Neuronal stem cell (in vitro differentiated cells): ENCODE results near the gene CCDC184.
"Not testable (repeated sequence)": the region's sequence is repeated elsewhere in the genome, so short reads cannot be mapped to it uniquely, and the experiment has no call there.

ENCODE experiments used
- DNase-seq: peaks from one replicate; pipeline ENCODE4 v3.0.0-alpha.2; 2013; ENCODE audit warnings: low spot score
- H2AFZ ChIP-seq: one replicate; pipeline ENCODE4 v1.6.1; 2013; ENCODE audit warnings: mild to moderate bottlenecking, low read length, inconsistent platforms
- H2AK5ac ChIP-seq: 2 replicates; pipeline ENCODE4 v1.6.1; 2013; ENCODE audit warnings: low read depth, mild to moderate bottlenecking, inconsistent platforms, low read length, moderate library complexity, mixed read lengths
- H2BK120ac ChIP-seq: 2 replicates; pipeline ENCODE4 v1.6.1; 2013; ENCODE audit warnings: low read depth, mild to moderate bottlenecking, inconsistent platforms, low read length, moderate library complexity, mixed read lengths
- H2BK12ac ChIP-seq: one replicate; pipeline ENCODE4 v1.6.1; 2013; ENCODE audit warnings: low read length, inconsistent platforms
- H2BK15ac ChIP-seq: 2 replicates; pipeline ENCODE4 v1.6.1; 2013; ENCODE audit warnings: mild to moderate bottlenecking, low read length, inconsistent platforms, mixed read lengths
- H2BK5ac ChIP-seq: one replicate; pipeline ENCODE4 v1.6.1; 2013; ENCODE audit warnings: inconsistent platforms, mild to moderate bottlenecking, low read length, moderate library complexity
- H3K14ac ChIP-seq: one replicate; pipeline ENCODE4 v1.6.1; 2013; ENCODE audit warnings: low read length, inconsistent platforms
- H3K18ac ChIP-seq: 2 replicates; pipeline ENCODE4 v1.6.1; 2013; ENCODE audit warnings: low read length, inconsistent platforms
- H3K23ac ChIP-seq: 2 replicates; pipeline ENCODE4 v1.6.1; 2013; ENCODE audit warnings: low read depth, mild to moderate bottlenecking, mixed read lengths, low read length, inconsistent platforms; ENCODE audit not compliant: poor library complexity
- H3K27ac ChIP-seq: replicated peaks from 3 replicates; pipeline ENCODE4 v1.5.1; 2013; ENCODE audit warnings: low read length, inconsistent platforms
- H3K27me3 ChIP-seq, 3 experiments: 2 replicates each; pipeline ENCODE4 v1.6.1; 2013; ENCODE audit warnings: low read length in 3 of 3, mild to moderate bottlenecking in 2 of 3, inconsistent platforms in 1 of 3, low read depth in 1 of 3, mixed read lengths in 1 of 3, moderate library complexity in 1 of 3; ENCODE audit not compliant: control insufficient read depth in 3 of 3, insufficient read depth in 3 of 3
- H3K36me3 ChIP-seq, 2 donors: replicated peaks in 1 of 2; 2 replicates each; pipeline ENCODE4 v1.6.1; 2013; ENCODE audit warnings: low read length in 2 of 2; ENCODE audit not compliant: control insufficient read depth in 2 of 2, insufficient read depth in 2 of 2
- H3K4ac ChIP-seq: 2 replicates; pipeline ENCODE4 v1.6.1; 2013; ENCODE audit warnings: inconsistent platforms, mild to moderate bottlenecking, low read length, moderate library complexity
- H3K4me1 ChIP-seq, 2 donors: 1 replicate in 1 of 2; 2 replicates in 1 of 2; pipeline ENCODE4 v1.6.1; 2013; ENCODE audit warnings: low read length in 2 of 2, low read depth in 1 of 2; ENCODE audit not compliant: control insufficient read depth in 2 of 2, insufficient read depth in 1 of 2
- H3K4me2 ChIP-seq: one replicate; pipeline ENCODE4 v1.6.1; 2013; ENCODE audit warnings: mild to moderate bottlenecking, low read length, inconsistent platforms; ENCODE audit not compliant: insufficient read depth, poor library complexity, severe bottlenecking
- H3K4me3 ChIP-seq, 2 donors: 2 replicates each; pipeline ENCODE4 v1.5.1; 2013; ENCODE audit warnings: low read length in 2 of 2, mild to moderate bottlenecking in 2 of 2, inconsistent platforms in 1 of 2, moderate library complexity in 1 of 2
- H3K79me1 ChIP-seq: one replicate; pipeline ENCODE4 v1.6.1; 2013; ENCODE audit warnings: low read depth, mild to moderate bottlenecking, inconsistent platforms, low read length, moderate library complexity
- H3K9ac ChIP-seq: one replicate; pipeline ENCODE4 v1.6.1; 2013; ENCODE audit warnings: mild to moderate bottlenecking, low read depth, low read length, inconsistent platforms; ENCODE audit not compliant: poor library complexity
- H3K9me3 ChIP-seq, 2 donors: replicated peaks in 1 of 2; 2 replicates each; pipeline versions ENCODE3 to v1.6.1; 2013; ENCODE audit warnings: low read length in 2 of 2, mild to moderate bottlenecking in 2 of 2, inconsistent platforms in 1 of 2, low read depth in 1 of 2, mixed read lengths in 1 of 2, moderate library complexity in 1 of 2; ENCODE audit not compliant: control insufficient read depth in 2 of 2, insufficient read depth in 1 of 2
- H4K8ac ChIP-seq: one replicate; pipeline ENCODE4 v1.6.1; 2013; ENCODE audit warnings: low read depth, mild to moderate bottlenecking, inconsistent platforms, low read length, moderate library complexity
- H4K91ac ChIP-seq: one replicate; pipeline ENCODE4 v1.6.1; 2013; ENCODE audit warnings: low read length, low read depth, mild to moderate bottlenecking, inconsistent platforms; ENCODE audit not compliant: poor library complexity
- WGBS, 2 donors: extraction: QIAGEN DNeasy Blood & Tissue Kit; methylation state at CpG; one replicate each; pipeline ENCODE4 v1.1.7; 2013; ENCODE audit warnings: missing lambda C conversion rate in 2 of 2, mixed read lengths in 1 of 2; ENCODE audit not compliant: insufficient read length in 2 of 2, insufficient replicate concordance in 1 of 2; ENCODE audit errors: extremely low coverage in 2 of 2; 5-methylcytosine and 5-hydroxymethylcytosine counted together

The CCDC184 gene

GRCh38 chr12:48202766-48203165, 19.3 kb downstream of the CCDC184 start:
- Histone ChIP-seq H2BK120ac (no peak overlapping the region), H3K36me3 (no peaks in the 10 kb centered on the region), H3K27ac (no peak overlapping the region)

GRCh38 chr12:48203192-48203591, 19.7 kb downstream of the CCDC184 start, which contains the start of gene OR10AD1:
Gene OR10AD1 (minus strand): TSS chr12:48203292. CDS start chr12:48203292, 0 bp downstream.
- Histone ChIP-seq H4K8ac (no peak within 1 kb of the TSS), H3K18ac (no peak within 1 kb of the TSS), H3K4me3 (peak within 1 kb of the TSS in 1 of 2 donors; percentile 34), H3K14ac (no peak within 1 kb of the TSS), H2BK5ac (no peak within 1 kb of the TSS), H3K79me1 (no peaks in the 10 kb centered on the region), H4K91ac (no peak within 1 kb of the TSS), H3K27me3 (no peaks in the 10 kb centered on the region), H3K9ac (no peak within 1 kb of the TSS), H2BK15ac (no peak within 1 kb of the TSS), H2BK12ac (no peak within 1 kb of the TSS), H3K27ac (no peak within 1 kb of the TSS), H3K9me3 (peaks cover 11 to 31% of the 10 kb centered on the region in 2 donors), H2AK5ac (no peak within 1 kb of the TSS), H2AFZ (no peak within 1 kb of the TSS), H3K4ac (no peak within 1 kb of the TSS), H3K4me1 (peaks cover 1 to 2% of the 10 kb centered on the region in 2 donors), H3K4me2 (no peak within 1 kb of the TSS), H3K36me3 (no peaks in the 10 kb centered on the region), H3K23ac (no peak within 1 kb of the TSS), H2BK120ac (no peak within 1 kb of the TSS)
- no CpG with 5 or more reads among the region's 4 CpGs for WGBS, 2 donors
- DNase-seq = no peak

More at GRCh38 chr12:48202766-48203165, 19.3 kb downstream of the CCDC184 start:
- H4K91ac ChIP-seq = no peak overlapping the region
- no peak overlapping the region for H4K8ac ChIP-seq
- peaks cover 1 to 2% of the 10 kb centered on the region in 2 donors for H3K4me1 ChIP-seq
- H3K23ac ChIP-seq = no peak overlapping the region
- no peak for DNase-seq
- H3K4ac ChIP-seq = no peak overlapping the region
- no peak overlapping the region for H2AFZ ChIP-seq
- H3K4me3 ChIP-seq = no peak overlapping the region
- no peak overlapping the region for H2BK12ac ChIP-seq
- H2BK5ac ChIP-seq = no peak overlapping the region
- no peak overlapping the region for H3K9ac ChIP-seq
- no peak overlapping the region for H3K4me2 ChIP-seq
- no CpG with 5 or more reads among the region's 8 CpGs for WGBS, 2 donors
- no peak overlapping the region for H2AK5ac ChIP-seq
- no peaks in the 10 kb centered on the region for H3K27me3 ChIP-seq
- no peak overlapping the region for H3K18ac ChIP-seq
- no peak overlapping the region for H3K14ac ChIP-seq
- no peak overlapping the region for H2BK15ac ChIP-seq
- peaks cover 11 to 31% of the 10 kb centered on the region in 2 donors for H3K9me3 ChIP-seq
- H3K79me1 ChIP-seq = no peaks in the 10 kb centered on the region

DNA sequence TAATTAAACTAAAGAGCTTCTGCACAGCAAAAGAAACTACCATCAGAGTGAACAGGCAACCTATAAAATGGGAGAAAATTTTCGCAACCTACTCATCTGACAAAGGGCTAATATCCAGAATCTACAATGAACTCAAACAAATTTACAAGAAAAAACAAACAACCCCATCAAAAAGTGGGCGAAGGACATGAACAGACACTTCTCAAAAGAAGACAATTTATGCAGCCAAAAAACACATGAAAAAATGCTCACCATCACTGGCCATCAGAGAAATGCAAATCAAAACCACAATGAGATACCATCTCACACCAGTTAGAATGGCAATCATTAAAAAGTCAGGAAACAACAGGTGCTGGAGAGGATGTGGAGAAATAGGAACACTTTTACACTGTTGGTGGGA, 26.1 kb downstream of the CCDC184 start:
- peaks cover 5 to 20% of the 10 kb centered on the region in 2 donors for H3K9me3 ChIP-seq
- not testable (repeated sequence) for H3K9ac ChIP-seq, H4K8ac ChIP-seq, H3K18ac ChIP-seq, H2AK5ac ChIP-seq, H3K4ac ChIP-seq, H2AFZ ChIP-seq, H3K27ac ChIP-seq, H2BK12ac ChIP-seq, H2BK120ac ChIP-seq, H3K4me1 ChIP-seq, H3K79me1 ChIP-seq, DNase-seq, H3K4me3 ChIP-seq, H3K36me3 ChIP-seq, H2BK5ac ChIP-seq, H2BK15ac ChIP-seq, H3K27me3 ChIP-seq, H4K91ac ChIP-seq, H3K23ac ChIP-seq, H3K4me2 ChIP-seq, H3K14ac ChIP-seq
- no CpG with 5 or more reads among the region's 2 CpGs for WGBS, 2 donors

DNA sequence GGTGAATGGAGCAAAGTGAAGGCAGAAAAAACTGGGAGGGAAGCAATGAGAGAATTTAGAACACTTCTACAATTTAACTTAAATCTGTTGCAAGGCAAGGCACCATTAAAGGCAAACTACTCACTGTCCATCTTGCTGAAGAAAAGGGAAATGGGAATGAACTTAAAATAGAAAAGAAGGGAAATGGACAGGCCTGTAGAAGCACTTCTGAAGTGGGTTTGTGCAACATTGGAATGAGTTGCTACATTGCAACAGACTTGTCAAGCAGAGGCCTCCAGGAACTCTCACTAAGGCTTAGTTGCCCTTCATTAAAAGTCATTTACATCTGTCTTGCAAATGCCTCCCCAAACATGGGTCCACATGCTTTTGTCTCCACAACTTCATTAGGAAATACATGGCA, 33.3 kb downstream of the CCDC184 start:
- no peak overlapping the region for H3K18ac ChIP-seq
- no peak overlapping the region for H2BK120ac ChIP-seq
- no peaks in the 10 kb centered on the region for H3K27me3 ChIP-seq
- no peak overlapping the region for H4K8ac ChIP-seq
- no peak overlapping the region for H2AK5ac ChIP-seq
- DNase-seq = no peak
- no peak overlapping the region for H3K4me2 ChIP-seq
- H3K23ac ChIP-seq = no peak overlapping the region
- no peak overlapping the region for H2BK12ac ChIP-seq
- H2AFZ ChIP-seq = peak overlapping the region; percentile 30
- no peak overlapping the region for H3K14ac ChIP-seq
- H2BK15ac ChIP-seq = no peak overlapping the region
- H3K9me3 ChIP-seq = no peaks in the 10 kb centered on the region
- no peak overlapping the region for H3K4me3 ChIP-seq
- H3K4ac ChIP-seq = no peak overlapping the region
- H2BK5ac ChIP-seq = no peak overlapping the region
- H3K9ac ChIP-seq = no peak overlapping the region
- H3K79me1 ChIP-seq = no peaks in the 10 kb centered on the region
- H3K27ac ChIP-seq = no peak overlapping the region
- no peaks in the 10 kb centered on the region for H3K4me1 ChIP-seq
- H3K36me3 ChIP-seq = no peaks in the 10 kb centered on the region
- no peak overlapping the region for H4K91ac ChIP-seq
